ENCODE results near the gene UBL7.

GRCh38 chr15:74417225-74417624 lies 43.7 kb downstream of the UBL7 start:
- TF ChIP-seq CTCF (IDR thresholded peaks at IDR 0.05) (no peak), POLR2A (IDR thresholded peaks at IDR 0.05) (no peak)
